Fibroblast of peridontal ligament (primary cell): ENCODE measurements around the gene LATS1.
"Not testable (repeated sequence)": the region's sequence is repeated elsewhere in the genome, so short reads cannot be mapped to it uniquely, and the experiment has no call there.

Experiments used
- DNase-seq: peaks from one replicate; pipeline ENCODE4 v3.0.0-alpha.2; 2010; ENCODE audit errors: extremely low read depth

The LATS1 gene

GRCh38 chr6:149728499-149729234 lies 10.8 kb upstream of the LATS1 start:
- DNase-seq: no peak

- DNase-seq: no peak
Observed at GRCh38 chr6:149727793-149728498, 10.0 kb upstream of the LATS1 start.

GRCh38 chr6:149725785-149726184 lies 7.9 kb upstream of the LATS1 start:
- DNase-seq: no peak

- DNase-seq: peak; percentile 87
Observed at GRCh38 chr6:149723771-149724417, 6.0 kb upstream of the LATS1 start.

- no peak for DNase-seq
Observed at GRCh38 chr6:149723262-149723661, 5.4 kb upstream of the LATS1 start.

GRCh38 chr6:149719531-149719930 lies 1.6 kb upstream of the LATS1 start:
- DNase-seq: no peak

- DNase-seq: no peak
Observed at GRCh38 chr6:149717255-149717587, 680 bp downstream of the LATS1 start.

GRCh38 chr6:149716181-149716963 lies 1.5 kb downstream of the LATS1 start:
- peak; percentile 49 for DNase-seq

GRCh38 chr6:149714442-149714841 lies 3.5 kb downstream of the LATS1 start:
- DNase-seq: no peak

- no peak for DNase-seq
Observed at GRCh38 chr6:149711711-149712110, 6.2 kb downstream of the LATS1 start.

- peak; percentile 83 for DNase-seq
Observed at GRCh38 chr6:149701714-149702113, 16.2 kb downstream of the LATS1 start.

GRCh38 chr6:149699150-149699549 lies 18.8 kb downstream of the LATS1 start:
- no peak for DNase-seq

- no peak for DNase-seq
Observed at GRCh38 chr6:149698175-149698574, 19.7 kb downstream of the LATS1 start.

- DNase-seq: peak; percentile 66
Observed at GRCh38 chr6:149696901-149697300, 21.0 kb downstream of the LATS1 start.

- DNase-seq: no peak
Observed at GRCh38 chr6:149694921-149695320, 23.0 kb downstream of the LATS1 start.

GRCh38 chr6:149691201-149691600 lies 26.7 kb downstream of the LATS1 start:
- no peak for DNase-seq

- no peak for DNase-seq
Observed at GRCh38 chr6:149686230-149686629, 31.7 kb downstream of the LATS1 start.

- no peak for DNase-seq
Observed at GRCh38 chr6:149683256-149683859, 34.5 kb downstream of the LATS1 start.

- not testable (repeated sequence) for DNase-seq
Observed at GRCh38 chr6:149681845-149682244, 36.1 kb downstream of the LATS1 start.

GRCh38 chr6:149681209-149681608 lies 36.7 kb downstream of the LATS1 start:
- DNase-seq: no peak

GRCh38 chr6:149680503-149680902 lies 37.4 kb downstream of the LATS1 start:
- no peak for DNase-seq

- DNase-seq: not testable (repeated sequence)
Observed at GRCh38 chr6:149672265-149672664, 45.6 kb downstream of the LATS1 start.
